GM18519 (cell line): Measurements from ENCODE around the gene EIF6.

ENCODE experiments used
- ATAC-seq: cut with Tn5 transposase; IDR thresholded peaks from one replicate; pipeline ENCODE4 v1.9.1; 2021; ENCODE audit warnings: mild to moderate bottlenecking, moderate library complexity; ENCODE audit not compliant: unreplicated experiment, low FRiP score

The EIF6 gene

DNA sequence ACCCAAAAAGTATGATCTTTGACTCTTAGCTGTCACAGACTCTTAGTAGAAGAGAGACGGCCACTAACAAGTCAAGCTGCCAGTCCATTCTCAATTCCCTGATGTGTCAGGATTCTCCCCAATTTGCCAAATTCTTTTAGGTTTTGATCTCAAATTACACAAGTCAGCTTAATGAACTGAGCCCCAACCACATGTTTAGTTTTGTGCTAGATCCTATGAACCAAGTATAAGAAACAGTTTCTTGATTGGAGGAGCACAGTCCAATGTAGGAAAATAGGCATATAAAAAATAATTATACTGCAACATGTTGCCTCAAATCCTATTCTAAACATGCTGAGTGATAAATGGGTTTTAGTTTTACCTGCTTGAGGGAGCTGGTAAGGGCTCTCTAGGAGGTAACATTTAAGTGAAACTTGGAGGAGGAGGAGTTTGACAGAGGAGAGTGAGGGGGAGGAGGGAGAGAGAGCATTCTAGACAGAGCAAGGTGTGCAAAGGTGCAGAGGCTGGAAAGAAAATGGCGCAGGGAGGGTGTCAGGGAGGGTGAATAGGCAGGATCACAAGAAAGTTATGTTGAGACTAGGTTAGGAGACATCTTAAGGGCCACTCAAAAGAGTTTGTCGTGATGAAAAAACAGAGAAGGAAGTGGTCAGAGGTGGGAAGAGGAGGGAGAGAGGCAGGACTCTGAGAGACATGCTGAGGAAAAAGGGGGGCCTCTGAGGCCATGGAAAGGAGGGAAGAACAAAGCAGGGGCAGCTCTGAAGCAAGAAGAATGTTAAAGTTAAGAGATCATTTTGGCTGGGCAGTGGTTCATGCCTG is 30.5 kb upstream of the EIF6 start:
- ATAC-seq = no peak

DNA sequence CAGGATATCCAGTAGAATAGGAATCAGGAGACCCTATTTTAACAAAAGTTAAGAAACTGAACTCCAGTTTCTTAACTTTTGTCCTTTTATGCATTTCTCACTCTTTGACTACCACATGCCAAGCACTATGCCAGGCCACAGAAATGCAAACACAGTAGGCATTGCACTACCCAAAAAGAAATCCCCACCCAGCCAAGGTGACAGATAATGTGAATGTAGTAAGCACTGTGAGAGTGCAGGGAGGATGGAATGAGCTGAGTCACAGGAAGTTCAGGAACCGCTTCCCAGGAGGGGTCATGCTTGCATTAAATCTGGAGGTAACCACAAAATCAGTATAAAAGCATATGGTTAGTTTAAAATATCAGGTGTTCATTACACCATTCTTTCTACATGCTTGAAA is 27.7 kb upstream of the EIF6 start:
- no peak for ATAC-seq

DNA sequence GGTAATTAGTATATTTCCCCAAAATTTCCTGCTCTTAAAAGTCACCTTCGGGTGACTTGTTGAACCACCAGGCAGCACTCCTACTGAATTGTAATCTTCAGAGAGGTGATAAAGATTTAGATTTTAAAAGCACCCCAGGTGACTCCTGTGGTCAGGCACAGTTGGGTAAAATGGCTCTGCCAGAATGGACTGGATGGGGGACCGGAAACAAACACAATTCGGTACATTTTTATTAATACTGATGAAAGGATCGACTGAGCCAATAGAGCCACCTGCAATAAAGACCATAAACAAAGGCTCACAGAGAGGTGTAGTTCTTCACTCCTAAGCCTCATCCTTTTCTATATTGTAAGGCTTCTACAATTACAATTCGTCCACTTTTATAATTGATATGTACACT is 27.2 kb upstream of the EIF6 start:
- no peak for ATAC-seq

DNA sequence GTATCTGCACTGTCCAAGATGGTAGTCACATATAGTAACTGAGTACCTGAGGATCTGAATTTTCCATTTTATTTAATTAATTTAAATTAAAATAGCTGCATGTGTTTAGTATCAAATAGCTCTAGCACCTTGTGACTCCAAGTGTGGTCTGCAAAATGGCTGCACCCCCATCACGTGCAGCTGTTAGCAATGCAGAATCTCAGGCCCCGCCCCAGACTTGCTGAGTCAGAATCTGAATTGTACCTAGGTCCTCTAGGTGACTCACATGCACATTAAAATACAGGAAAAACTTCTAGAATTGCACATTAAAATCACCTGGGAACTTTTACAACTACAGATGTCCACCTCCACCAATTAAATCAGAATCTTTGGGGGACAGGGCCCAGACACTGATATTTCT is 26.8 kb upstream of the EIF6 start:
- no peak for ATAC-seq

DNA sequence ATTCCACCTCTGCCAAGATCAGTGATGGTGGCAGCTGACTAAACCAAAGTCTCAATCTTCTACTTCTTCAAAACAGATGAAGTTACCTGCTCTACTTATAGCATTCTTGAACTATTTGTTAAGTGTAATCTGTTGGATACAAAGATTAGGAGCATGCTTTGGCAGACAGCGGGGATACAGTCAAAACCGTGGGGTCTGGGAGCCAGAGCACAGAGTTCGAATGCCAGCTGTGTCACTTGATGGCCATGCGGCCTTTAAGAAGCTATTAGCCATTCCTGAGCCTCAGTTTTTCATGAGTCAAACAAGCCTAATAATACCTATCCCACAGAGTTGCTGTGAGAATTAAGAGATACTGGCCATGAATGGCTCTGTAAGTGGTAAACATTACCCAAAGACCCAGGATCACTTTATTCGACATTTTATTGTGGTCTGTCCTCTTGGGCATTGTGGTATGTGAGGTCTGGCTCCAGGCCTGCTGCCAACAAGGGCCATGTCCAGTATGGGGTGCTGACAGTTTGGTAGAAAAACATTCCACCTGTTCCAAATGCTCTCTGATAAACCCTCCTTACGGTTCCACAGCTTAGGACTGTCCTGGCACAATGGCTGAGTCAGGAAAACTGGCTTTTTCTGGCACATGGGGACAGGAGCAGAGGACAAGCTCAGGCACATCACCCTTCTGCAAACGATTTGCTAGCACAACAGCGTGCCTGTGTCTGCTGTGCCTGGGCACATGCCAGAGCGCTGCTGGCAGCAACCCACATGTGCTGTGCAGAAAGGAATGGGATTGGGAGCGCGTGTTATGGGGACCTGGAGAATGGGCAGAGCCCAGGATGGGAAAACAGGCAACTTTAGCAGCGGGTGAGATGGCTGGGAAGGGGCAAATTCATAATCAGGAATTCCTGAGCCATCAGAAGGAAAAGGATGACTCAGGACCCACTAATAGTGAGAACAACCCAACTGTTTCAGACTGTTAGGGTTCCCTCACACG is 23.4 kb upstream of the EIF6 start:
- ATAC-seq = no peak

DNA sequence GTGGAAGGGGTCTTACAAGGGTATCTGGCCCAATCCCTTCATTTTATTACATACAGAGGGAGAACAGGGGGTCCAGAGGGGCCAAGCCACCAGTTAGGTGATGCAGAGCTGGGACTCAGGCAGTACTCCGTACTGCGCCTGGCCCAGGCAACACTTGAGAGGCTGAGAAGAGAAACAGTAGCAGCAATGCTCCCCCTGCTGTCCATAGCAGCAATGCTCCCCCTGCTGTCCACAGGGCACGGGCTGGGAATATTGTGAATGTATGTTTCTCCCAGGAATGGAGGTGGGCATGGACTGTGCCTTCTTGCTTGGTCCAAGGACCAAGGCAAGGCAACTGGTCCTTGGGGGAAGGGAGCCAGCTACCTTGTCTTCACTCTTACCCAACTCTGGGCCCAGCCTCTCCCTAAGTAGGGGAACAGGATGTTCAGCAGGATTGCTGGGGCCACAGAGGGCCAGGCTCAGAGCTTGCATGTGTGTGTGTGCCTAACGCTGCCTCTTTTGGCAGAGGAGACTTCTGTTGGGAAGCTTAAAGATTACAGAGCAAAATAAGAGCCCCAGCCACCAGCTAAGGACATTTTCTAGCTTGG is 22.5 kb upstream of the EIF6 start:
- ATAC-seq = no peak

DNA sequence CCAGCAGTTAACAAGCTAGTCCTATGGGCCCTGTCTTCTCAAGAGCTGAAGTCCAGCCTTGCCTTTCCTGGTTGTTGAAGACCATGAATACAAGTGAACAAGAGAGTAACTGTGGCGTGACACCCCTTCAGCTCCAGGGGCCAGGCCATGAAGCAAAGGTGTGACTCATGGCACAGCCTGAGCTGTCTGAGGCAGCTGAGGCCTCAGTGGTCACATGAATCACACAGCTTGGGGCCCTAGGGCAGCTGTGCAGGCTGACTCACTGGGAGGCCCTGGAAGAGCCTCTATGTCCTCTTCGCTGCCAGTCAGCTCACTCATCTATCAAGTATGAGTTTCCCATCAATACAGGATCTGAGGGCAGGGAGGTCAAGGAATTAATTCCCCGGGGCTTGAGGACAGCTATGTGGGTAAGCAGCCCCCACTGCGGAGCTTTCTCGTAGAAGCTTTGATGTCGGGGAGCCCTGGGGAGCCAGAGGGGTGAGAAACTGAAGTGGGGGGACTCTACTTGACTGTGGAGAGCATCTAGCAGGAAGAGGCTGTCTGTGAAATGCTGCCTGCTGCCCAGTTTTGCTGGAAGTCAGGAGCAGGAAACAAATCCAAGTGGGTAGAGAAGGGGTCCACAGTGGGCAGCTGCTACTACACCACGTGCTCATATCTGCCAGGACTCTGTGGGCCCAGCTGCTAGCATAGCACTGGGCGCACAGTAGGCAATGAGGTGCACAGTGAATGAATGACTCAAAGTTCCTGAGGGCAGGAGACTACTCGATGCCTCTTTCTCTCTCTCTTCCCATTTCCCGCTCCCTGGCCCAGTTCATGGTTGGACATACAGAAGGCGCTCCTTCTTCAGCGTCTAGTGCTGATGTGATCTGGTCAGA is 21.3 kb upstream of the EIF6 start:
- no peak for ATAC-seq

DNA sequence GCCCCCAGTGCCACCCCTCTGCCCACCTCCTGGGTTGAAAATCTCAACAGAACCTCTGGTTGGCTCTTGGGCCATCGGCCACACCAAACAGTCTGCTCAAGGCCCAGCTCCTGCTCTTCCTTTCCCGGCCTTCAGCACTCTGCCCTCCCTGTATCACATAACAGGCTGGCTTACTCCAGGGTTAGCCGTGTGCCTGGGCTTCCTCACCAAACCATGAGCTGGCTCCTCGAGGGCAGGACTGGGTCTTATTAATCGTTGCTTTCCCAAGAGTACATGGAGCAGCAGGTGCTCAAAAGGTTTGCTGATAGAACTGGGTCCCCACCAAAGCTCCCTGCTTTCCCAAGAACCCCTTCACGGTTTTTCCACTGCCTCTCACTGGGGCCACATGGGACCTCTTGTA is 20.4 kb upstream of the EIF6 start:
- no peak for ATAC-seq

DNA sequence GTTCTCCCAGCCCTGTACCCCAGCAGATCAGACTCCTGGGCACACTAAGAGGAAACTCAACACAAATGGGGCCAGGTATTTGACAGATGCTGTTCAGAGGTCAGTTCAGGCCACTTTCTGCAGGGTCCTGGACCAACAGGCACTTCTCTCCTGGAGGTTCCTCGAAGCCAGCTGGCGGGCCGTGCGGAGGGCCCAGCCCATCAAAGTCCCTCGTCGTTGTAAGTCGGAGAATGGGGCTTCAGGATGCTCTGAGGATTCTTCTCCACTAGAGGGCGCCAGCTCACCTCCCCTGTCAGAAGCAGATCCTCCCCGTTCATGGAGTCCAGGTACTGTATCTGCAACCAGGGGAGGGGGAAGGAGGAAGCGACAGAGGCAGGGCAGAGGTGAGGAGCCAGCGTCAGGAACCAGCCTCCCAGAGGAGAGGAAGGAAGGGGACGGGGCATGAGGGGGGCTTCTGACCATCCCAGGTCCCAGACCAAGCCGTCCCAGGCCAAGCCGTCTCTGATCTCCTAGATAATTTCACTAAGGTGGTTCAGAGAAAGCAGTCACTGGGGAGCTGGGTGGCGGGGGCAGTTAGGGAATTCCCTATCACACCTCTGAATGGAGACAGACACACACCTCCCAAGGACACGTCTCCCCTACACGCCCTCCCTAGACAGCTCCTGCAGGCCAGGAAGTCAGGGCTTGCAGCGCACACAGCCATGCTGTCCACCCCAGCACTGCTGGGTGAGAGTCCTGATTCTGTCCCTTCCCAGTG is 19.3 kb upstream of the EIF6 start:
- no peak for ATAC-seq

DNA sequence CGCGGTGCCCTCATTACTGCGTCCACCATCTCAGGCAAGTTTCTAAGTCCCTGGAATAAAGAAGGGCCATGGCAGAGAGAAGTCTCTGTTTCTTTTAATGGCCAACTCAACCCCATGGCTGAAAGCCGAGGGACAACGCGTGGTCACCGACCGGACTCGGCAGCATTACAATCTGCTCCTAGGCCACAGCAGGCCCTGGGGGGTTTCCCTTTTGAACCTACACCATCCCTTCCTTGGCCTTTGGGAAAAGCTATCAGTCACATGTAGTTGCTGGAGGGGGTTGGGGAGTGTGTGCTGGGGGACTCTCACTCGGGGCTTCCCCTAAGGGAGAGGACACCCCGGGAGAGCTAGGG is 18.8 kb upstream of the EIF6 start:
- ATAC-seq = no peak

DNA sequence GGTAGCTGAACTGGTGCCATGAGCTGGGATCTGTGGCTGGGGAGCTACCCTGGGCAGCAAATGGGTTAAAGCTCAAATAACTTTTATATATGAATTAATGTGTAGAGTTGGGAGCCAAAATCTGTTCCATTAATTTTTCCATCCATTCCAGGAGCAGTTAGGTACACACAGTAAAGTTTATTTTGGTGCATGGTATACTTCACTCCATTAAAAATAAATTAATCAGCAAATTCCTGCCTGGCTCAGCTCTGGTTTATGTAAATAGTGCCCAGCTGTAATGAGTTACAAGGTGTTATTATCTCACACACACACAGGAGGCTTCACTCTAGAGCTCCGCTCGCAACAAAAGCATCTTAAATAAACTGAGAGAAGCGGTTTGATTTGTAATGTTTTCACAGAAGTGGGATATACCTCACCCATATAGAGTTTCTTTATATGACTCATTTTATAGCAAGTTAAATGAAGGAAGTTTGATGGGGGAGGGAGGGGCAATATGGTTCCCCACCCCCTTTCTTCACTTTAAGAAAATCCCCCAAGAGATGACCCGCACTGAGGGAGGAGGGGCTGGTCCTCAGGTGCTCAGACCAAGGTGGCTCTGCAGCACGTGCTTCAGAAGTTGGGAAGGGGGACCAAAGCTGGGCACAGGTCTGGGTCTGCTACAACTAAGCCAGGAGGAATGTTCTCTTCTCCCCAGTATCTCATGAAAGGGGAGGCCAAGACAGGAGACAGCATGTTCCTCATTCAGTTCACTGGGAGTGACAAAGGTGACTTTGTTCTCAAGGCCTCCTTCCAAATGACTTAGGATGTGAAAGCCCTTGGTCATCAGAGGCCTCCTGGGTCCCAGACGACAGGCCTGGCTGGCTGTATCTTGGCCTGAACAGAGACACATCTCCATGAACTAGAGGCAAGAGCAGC is 18.1 kb upstream of the EIF6 start:
- ATAC-seq = no peak

DNA sequence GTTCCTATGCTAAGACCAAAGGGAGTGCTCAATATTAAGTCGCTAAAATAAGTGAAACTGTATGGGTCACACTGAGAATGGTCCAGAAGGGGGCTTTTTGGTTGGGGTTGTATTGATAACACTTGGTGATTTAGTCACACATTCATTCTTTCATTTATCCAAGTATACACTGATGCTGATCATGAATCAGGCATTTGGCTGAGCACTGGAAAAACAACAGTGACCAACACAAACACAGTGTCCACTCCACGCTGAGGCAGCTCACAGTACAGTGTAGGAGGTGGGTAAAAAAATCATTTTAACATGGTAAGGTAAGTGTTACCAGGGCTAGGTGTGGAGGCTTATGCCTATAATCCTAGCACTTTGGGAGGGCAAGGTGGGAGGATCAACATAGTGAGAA is 16.9 kb upstream of the EIF6 start:
- ATAC-seq = no peak

DNA sequence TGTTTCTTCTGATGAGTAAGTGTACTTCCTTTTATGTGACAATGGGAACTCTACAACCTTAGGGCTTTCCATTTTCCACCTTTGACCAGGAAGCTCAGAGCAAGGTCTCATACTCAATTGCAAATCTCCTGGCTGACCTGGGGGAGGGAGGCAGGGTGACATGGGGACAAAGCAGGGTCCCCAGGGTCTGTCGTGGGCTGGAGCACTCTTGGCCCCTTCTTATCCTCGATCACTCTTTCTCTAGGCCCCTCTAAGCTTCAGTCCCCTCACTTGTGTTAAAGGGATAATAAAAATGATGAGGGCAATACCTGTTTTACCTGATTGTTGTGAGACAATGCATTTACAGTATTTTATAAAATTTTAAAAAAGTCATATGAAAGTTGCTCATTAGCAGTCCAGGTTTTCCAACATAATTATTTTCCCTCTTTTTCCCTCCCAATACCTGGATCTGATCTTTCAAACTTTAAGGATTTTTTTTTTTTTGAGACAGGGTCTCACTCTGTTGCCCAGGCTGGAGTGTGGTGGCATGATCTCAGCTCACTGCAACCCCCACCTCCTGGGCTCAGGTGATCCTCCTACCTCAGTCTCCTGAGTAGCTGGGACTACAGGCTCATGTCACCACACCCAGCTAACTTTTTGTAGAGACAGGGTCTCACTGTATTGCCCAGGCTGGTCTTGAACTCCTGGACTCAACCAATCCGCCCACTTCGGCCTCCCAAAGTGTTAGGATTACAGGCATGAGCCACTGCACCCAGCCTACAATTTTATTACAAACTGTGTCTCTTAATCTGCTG is 16.1 kb upstream of the EIF6 start:
- ATAC-seq = no peak

DNA sequence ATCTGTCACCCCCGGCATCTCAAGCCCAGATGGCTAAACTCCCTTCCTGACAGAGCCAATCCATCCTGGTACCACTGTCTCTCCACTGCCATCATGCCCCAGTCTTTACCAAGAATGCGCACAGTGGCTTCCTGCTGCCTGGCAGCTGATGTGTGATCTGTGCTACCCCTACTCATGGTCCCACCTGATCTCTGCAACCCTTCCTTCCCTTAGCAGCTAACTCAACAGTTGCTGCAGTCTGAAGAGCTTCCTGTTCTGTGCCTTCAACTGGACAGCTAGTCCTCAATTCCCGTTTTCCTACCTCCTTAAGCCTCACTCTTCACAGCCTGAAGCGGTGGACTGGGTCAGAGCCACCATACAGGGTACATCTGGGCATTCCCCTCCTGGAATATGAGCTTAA is 15.2 kb upstream of the EIF6 start:
- no peak for ATAC-seq

DNA sequence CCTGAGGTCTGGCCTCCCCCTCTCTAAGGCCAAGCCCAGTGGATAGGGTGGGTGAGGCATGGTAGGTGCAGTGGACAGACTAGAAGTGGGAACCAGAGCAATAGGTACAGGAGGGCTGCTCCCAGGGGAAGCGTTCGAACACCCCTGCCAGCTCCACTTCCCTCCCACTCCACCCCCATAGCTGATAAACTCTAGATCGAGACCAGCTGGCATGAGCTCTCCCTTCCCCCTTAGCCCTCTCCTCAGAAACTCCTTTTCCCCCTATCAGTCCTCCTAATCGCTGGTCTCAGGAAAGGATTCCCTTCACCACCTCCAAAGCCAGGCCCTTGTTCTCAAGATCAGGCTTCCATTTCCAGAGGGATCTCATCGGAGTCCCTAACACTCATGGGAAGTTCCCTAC is 13.7 kb upstream of the EIF6 start:
- ATAC-seq = no peak

DNA sequence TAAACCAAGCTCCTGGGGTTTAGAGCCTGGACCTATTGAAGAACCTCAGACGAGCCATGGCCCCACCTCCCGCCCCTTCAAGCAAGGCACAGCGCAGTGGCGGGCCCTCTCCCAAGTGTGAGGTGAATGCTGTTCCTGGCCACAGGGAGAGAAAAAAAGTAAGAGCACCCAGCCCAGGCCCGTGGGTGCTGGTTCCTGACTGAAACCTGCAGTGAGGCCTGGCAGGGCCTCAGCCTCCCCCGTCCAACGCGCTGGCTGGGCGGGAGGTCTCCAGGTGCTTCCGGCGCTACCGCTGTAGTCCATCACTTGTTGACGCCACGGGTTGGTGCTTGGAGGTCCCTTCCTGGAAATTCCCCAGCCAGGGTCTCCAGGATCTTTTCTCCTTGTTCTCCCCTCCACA is 13.2 kb upstream of the EIF6 start:
- ATAC-seq = no peak

DNA sequence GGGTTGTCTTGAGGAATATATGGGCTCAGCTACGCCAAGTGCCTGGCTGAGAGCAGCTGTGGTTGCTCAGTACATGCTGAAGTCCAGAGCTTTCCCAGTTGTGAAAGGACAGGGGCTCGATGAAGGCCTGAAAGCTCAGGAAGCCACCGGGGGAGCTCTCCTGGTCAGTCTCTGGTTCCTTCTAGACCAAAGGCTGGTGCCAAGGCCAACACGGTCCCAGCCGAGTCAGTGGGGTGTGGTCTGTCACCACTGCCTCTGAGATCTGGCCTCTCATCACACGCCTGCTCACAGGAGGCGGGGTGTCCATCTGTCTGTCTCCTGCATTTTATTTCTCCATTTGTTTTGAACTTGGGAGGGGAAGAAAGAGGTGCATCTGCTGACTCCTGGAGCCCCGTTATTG is 12.6 kb upstream of the EIF6 start:
- no peak for ATAC-seq

DNA sequence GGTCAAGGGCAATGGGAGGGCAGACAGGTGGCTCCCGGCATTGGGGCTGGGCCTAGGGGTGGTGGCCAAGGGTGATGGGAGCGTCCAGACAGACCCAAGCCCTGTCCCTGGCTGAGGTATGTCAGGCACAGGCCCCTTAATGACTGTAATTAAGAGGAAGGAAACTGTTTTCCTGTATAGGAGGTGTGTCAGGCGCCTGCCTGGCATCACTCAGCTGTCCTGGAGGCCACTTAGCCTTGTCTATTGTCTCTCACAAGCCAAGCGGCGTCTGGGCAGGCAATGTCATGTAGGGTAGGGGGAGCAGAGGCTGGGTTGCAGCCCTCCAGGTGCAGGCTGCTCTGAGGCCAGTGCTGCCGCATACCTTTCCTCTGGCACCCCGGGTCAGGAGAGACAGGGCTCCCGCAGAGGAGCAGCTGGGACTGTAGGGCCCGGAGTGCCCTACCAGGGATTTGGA is 11.6 kb upstream of the EIF6 start:
- ATAC-seq = no peak
